ENCODE data around the gene DGKZ. TPM values are rescaled to one million over a fixed set of nuclear protein-coding genes. Genes with fewer than 3 reads are reported as not detected.
A peak's percentile ranks its signal among the peaks of the same experiment; 100 is the strongest.
"Not testable (repeated sequence)": the region's sequence is repeated elsewhere in the genome, so short reads cannot be mapped to it uniquely, and the experiment has no call there.

Gene DGKZ, protein sequence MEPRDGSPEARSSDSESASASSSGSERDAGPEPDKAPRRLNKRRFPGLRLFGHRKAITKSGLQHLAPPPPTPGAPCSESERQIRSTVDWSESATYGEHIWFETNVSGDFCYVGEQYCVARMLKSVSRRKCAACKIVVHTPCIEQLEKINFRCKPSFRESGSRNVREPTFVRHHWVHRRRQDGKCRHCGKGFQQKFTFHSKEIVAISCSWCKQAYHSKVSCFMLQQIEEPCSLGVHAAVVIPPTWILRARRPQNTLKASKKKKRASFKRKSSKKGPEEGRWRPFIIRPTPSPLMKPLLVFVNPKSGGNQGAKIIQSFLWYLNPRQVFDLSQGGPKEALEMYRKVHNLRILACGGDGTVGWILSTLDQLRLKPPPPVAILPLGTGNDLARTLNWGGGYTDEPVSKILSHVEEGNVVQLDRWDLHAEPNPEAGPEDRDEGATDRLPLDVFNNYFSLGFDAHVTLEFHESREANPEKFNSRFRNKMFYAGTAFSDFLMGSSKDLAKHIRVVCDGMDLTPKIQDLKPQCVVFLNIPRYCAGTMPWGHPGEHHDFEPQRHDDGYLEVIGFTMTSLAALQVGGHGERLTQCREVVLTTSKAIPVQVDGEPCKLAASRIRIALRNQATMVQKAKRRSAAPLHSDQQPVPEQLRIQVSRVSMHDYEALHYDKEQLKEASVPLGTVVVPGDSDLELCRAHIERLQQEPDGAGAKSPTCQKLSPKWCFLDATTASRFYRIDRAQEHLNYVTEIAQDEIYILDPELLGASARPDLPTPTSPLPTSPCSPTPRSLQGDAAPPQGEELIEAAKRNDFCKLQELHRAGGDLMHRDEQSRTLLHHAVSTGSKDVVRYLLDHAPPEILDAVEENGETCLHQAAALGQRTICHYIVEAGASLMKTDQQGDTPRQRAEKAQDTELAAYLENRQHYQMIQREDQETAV
- 66.3 TPM for polyA plus RNA-seq (2013, experiment 1 of 2; ENCODE audit: insufficient read length)
- polyA plus RNA-seq (2013, experiment 2 of 2; ENCODE audit: insufficient read length): 42.5 TPM

- peak; percentile 80 for DNase-seq
Observed at GRCh38 chr11:46346886-46347636, at the start of gene DGKZ. DGKZ (plus strand) TSS chr11:46347463; CDS start chr11:46347660, 197 bp downstream.

DNA sequence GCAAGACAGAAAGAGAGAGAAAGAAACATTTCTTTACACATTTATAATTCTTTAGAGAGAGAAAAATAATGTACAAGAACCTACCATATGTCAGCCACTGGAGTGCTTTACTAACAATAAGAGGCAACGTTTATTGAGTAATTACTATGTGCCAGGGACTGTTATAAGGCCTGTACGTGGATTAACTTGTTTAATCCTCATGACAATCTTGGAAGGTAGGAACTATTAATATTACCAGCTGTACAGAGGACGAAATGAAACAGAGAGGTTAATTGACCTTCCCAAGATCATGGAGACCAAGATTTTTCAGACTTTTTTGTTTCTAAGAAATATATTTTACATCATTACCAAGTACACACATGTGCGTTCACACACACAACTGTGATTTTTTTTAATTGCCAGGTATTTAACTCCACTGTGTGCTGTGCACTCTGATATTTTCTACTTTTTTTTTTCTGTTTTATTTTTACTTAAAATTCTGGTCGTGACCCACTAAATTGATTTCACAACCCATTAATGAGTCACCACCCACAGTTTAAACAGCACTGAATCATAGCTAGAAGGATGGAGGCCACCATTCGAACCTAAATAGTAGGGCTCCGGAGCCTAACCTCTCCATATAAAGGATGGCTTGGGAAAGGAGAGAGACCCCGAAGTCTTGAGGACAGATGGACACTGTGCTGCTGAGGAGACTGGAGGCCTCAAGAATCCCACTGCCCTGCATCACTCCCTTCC, 48.4 kb upstream of the DGKZ start:
- peak; percentile 83 for DNase-seq

DNA sequence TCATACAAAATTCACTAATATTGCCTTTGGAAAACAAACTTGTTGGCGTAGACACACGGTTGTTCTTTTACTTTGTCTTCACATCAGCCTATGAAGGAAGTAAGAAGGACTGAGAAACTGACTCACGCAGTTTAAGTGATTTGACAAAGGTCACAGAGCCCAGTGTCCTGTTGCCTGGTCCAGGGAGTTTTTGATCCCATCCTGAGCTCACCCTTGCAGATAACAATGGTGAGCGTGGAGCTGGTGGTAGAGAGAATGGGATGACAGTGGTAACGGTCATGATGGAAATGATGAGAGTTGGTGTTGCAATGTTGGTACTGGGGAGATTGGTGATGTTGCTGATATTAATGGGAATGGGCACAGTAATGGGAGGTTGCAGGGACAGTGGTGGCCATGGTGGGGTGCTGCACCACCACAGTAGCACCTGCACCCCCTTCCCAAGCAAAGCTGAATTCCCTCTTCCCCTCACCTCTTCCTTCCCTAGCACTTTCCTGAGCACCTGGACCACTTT, 47.8 kb upstream of the DGKZ start:
- no peak for DNase-seq

DNA sequence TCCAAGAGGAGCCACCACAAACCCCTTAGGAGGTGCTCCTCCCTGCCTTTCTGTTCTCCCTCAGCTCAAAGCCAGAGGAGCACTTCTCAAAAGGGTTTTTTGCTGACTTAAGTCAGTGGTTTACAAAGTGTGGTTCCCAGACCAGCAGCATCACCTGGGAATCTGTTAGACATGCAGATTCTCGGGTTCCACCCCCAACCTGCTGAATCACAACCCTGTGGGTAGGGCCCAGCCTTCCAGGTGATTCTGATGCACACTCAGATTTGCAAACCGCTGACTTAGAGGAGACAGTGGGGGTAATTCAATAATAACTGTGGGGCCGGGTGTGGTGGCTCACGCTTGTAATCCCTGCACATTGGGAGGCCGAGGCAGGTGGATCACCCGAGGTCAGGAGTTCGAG, 47.0 kb upstream of the DGKZ start:
- DNase-seq: no peak

- DNase-seq: no peak
Observed at GRCh38 chr11:46302866-46303265, 44.4 kb upstream of the DGKZ start.

- DNase-seq: not testable (repeated sequence)
Observed at GRCh38 chr11:46304036-46304435, 43.2 kb upstream of the DGKZ start.

- DNase-seq: no peak
Observed at GRCh38 chr11:46304605-46305179, 42.6 kb upstream of the DGKZ start.

- DNase-seq: peak; percentile 59
Observed at GRCh38 chr11:46305295-46305694, 42.0 kb upstream of the DGKZ start.

DNA sequence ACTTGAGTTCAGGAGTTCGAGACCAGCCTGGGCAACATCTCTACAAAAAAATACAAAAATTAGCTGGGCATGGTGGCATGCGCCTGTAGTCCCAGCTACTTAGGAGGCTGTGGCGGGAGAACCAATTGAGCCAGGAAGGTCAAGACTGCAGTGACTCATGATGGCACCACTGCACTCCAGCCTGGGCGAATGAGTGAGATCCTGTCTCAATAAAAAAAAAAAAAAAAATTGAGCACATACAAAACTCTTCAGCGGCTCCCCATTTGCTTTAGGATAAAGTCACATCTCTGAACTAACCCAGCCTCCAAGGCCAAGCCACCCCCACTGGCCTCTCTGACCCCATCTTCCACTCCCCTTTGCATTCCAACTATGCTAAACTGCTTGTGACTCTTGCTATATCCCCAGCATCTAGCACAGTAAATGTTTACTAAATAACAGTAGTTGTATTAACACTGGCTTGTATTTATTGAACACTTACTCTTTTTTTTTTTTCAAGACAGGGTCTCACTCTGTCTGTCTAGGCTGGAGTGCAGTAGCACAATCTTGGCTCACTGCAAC, 40.9 kb upstream of the DGKZ start:
- peak; percentile 48 for DNase-seq

DNA sequence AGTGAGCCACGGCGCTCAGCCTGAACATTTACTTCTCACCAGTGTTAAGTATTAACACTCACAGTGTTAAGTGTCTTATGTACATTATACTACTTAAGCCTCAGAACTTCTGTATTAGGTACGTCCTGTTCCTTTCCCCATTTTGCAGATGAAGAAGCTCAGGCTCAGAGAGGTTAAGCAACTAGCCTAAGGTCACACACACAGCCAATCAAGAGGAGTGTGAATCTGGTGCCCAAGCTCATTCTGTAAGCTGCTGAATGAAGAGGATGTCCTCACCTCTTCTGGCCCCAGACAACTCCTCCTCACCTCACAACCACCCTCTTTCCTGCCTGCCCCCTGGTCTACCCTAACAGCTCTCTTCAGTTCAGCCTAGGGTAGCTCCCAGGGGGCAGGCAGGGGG, 39.9 kb upstream of the DGKZ start:
- DNase-seq: no peak

GRCh38 chr11:46307785-46308341, 39.4 kb upstream of the DGKZ start:
- DNase-seq: no peak

DNA sequence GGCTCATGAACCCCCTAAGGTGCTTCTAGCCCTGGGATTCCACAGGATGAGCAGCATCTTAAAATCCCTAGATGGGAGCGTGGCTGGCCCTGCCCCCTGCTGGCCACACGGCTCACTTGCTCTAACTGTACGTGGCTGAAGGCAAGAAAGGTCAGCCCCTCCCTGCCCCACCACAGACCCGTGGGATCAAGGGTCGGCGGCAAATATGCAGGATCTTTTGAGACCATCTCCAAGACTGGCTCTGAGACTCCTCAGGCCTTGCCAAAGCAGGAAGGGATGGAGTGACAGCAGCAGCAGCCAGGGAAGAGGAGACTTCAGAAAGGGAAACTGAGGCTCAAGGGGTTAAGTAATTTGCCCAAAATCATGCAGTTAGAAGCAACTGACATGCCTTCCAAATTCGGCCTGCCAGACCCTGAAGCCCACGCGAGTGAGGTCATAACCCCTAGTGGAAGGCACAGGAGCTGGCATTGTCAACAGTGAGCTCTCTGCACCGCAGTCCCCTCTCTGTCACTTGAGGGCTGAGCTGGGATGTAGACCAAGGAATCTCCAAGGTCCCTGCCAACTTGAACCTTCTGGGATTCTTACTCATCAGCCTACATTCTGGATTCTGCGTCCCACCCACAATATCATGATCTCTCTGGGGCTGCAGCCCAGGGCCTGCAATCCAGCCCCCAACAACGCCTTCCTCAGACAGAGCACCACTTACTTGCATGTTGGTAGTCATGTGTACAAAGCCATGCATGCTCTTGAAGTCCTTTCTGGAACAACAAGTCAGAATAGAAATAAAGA, 38.4 kb upstream of the DGKZ start:
- peak; percentile 56 for DNase-seq

DNA sequence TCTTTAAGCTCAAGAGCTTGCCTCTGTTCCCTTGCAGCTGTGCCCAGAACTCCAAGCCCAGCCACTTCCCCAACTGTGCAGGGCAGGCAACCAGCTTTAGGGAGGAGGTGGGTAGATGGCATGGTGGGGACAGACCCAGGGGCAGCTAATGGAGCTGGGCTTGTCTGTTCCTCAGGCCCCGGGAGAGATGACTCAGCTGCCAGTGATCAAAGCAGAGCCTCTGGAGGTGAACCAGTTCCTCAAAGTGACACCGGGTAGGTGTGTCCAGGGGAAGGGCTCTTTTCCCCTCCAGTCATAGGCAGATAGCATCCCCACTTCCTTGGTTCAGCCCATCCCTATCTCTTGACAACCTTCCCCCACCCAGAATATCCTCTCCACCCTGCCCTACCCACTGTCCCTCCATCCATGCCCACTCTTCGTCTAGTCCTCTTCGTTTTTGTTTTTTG, 37.4 kb upstream of the DGKZ start:
- DNase-seq: no peak

DNA sequence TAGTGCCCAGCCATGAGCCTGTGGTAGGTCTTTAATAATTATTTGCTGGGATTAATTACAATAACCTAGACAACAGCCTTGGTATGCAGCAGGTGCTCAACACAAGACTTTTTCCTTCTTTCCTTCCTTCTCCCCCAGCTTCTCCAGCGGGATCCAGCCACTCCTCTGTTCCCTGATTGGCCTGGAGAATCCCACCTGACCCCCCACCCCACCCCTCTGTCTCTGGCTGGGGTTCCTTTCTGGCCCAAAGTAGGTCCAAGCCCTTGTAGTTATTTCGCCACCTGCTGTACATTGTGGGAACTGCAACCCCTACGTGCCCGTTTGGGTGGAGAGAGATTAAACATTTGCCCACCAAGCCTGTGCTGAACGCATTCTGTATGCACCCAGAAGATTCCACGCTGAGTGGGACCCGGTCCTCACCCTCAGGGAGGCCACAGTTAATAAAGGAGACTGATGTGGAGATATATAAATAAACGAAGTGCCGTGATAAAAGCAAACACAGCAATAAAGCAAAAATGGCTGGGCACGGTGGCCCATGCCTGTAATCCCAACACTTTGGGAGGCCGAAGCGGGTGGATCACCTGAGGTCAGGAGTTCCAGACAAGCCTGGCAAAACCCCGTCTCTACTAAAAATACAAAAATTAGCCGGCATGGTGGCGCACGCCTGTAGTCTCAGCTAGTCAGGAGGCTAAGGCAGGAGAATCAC, 32.1 kb upstream of the DGKZ start:
- peak; percentile 77 for DNase-seq

DNA sequence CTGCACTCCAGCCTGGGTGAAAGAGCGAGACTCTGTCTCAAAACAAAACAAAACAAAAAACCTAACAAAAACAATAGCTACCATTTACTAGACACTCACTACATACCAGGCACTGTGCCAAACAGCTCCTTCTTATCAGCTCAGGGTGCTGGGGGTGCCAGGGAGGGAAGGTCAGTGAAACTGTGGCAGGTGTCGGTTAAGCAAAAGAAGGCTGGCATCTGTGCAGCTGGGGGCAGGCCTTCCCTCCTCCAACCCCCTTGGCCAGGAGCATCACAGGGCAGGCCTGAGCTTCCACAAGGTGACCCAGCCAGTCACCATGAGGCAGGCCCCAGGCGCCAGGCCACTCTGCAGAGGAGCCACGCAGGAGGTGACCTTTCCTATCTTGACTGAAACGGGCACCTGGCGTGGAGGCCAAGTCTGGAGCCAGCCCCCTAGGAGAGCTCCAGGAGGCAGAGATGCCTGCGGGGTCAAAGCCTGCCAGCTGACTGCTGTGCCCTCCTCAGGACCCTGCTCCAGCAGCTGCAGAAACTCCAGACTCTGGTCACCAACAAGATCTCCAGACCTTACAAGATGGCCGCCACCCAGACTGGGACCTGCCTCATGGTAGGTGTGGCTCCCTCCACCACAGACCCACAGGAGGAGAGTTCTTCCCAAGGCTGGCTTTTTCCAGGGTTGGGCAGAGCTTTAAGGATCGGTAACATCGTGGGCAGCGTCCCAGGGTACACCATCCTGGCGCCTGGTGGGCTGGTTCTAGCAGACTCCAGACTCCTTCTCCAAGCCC, 31.3 kb upstream of the DGKZ start:
- no peak for DNase-seq

DNA sequence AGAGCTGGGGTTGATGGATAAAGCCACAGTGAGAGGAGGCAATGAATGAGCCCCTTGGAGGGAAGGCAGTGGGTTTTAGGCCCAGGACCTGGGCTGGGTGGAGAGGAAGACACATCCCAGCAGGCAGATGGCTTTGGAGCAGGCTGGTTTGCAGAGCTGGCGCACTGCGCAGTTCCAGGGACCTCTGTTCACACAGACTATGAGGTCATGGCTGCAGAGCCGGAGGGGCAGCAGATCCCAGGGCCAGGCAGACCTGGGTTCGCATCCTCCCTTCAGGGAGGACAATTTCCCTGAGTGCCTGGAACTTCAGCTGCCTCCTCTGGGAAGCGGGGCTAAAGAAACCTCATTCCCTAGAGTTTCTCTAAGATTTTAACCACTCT, 28.2 kb upstream of the DGKZ start:
- DNase-seq: no peak

- DNase-seq: no peak
Observed at GRCh38 chr11:46321757-46322156, 25.5 kb upstream of the DGKZ start.

DNA sequence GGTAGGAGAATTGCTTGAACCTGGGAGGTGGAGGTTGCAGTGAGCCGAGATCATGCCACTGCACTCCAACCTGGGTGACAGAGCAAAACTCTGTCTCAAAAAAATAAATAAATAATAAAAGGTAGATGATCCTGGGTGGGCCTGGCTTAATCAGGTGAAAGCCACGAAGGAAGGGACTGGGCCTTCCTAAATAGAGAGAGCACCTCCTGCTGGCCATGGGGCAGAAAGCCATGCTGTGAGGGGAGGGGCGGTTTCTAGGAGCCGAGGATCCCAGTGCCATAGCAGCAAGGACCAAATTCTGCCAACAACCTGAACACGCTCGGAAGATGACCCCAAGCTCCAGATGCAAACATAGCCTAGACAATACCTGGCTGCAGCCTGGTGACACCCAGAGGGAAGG, 24.5 kb upstream of the DGKZ start:
- DNase-seq: peak; percentile 57
